Esophagus squamous epithelium (tissue), 4 donors: Measurements from ENCODE around the gene PARP9.

Source experiments
- POLR2A ChIP-seq, 4 donors: fragments of 450-650 bp; IDR thresholded peaks; one replicate each; pipeline ENCODE4 v1.6.1; 2017; ENCODE audit warnings: antibody characterized with exemption in 4 of 4, mild to moderate bottlenecking in 4 of 4, moderate library complexity in 3 of 4
- TF ChIP-seq, protein P1 (sequence below), 6 experiments: fragments of 450-650 bp in 4 of 6; fragments of 200-600 bp in 2 of 6; sonication (generic) in 2 of 6; IDR thresholded peaks; one replicate each; pipeline ENCODE4 v1.5.1; 2016 to 2019; ENCODE audit warnings: antibody characterized with exemption in 6 of 6, mild to moderate bottlenecking in 4 of 6, moderate library complexity in 4 of 6

DNA sequence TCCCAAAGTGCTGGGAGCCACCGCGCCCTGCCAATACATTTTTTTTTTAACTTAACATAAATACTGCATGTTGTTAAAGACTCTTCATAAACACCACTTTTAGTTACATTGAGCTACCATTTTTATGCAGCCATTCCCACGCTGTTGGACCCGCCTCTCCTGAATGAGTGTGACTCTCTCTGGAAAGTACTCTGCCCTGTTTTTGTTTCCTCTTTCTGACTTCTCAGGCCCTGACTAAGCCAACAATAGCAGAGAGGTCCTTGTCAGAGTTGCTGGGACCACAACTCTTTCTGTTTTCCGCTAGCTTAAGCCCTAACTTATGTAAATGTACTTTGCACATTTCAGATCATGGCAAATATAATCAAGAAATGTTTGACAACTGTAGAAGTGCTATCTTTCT lies 48.6 kb upstream of the PARP9 start:
- no peak for TF ChIP-seq POLR2A (IDR thresholded peaks at IDR 0.05)
- TF ChIP-seq, protein P1, sequence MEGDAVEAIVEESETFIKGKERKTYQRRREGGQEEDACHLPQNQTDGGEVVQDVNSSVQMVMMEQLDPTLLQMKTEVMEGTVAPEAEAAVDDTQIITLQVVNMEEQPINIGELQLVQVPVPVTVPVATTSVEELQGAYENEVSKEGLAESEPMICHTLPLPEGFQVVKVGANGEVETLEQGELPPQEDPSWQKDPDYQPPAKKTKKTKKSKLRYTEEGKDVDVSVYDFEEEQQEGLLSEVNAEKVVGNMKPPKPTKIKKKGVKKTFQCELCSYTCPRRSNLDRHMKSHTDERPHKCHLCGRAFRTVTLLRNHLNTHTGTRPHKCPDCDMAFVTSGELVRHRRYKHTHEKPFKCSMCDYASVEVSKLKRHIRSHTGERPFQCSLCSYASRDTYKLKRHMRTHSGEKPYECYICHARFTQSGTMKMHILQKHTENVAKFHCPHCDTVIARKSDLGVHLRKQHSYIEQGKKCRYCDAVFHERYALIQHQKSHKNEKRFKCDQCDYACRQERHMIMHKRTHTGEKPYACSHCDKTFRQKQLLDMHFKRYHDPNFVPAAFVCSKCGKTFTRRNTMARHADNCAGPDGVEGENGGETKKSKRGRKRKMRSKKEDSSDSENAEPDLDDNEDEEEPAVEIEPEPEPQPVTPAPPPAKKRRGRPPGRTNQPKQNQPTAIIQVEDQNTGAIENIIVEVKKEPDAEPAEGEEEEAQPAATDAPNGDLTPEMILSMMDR (IDR thresholded peaks at IDR 0.05), result no peak
